Cardiac muscle cell (in vitro differentiated cells and primary cell): ENCODE measurements around the gene ACE. TPM values are rescaled to one million over a fixed set of nuclear protein-coding genes. Genes with fewer than 3 reads are reported as not detected.

Experiments
- DNase-seq, 2 donors: peaks; one replicate each; pipeline versions ENCODE4 v3.0.0 to v3.0.0-alpha.2; 2010 to 2017; ENCODE audit warnings: low read depth in 1 of 2, low spot score in 1 of 2
- H3K27ac ChIP-seq: fragments of 200-600 bp; sonication (generic); 2 replicates; pipeline ENCODE4 v1.5.1; 2016
- H3K27me3 ChIP-seq: fragments of 200-600 bp; sonication (generic); 2 replicates; pipeline ENCODE4 v1.6.0; 2016; ENCODE audit warnings: control low read depth
- H3K36me3 ChIP-seq: fragments of 200-600 bp; sonication (generic); 2 replicates; pipeline ENCODE4 v1.5.1; 2016; ENCODE audit warnings: control low read depth
- H3K4me1 ChIP-seq: fragments of 200-600 bp; sonication (generic); 2 replicates; pipeline ENCODE4 v1.8.1; 2017; ENCODE audit warnings: low read depth, mild to moderate bottlenecking, mixed run types
- H3K4me3 ChIP-seq: fragments of 200-600 bp; sonication (generic); 2 replicates; pipeline ENCODE4 v1.5.1; 2016; ENCODE audit warnings: mild to moderate bottlenecking
- H3K9me3 ChIP-seq: fragments of 200-600 bp; sonication (generic); 2 replicates; pipeline ENCODE4 v1.5.1; 2017; ENCODE audit warnings: low read depth, mild to moderate bottlenecking, control low read depth
- polyA plus RNA-seq: library from polyadenylated mRNA; unstranded; fragments of >200 nt; fragmentation: Nextera tagmentation; extraction: Ambion mirVana; gene quantifications from 2 replicates; pipeline ENCODE4 v1.2.1, GENCODE V29; 2016
- total RNA-seq: library from RNA; depleted of rRNA; stranded (reverse); fragments of >200 nt; gene quantifications from 2 replicates; pipeline ENCODE4 v1.2.3, GENCODE V29; 2016
- TF ChIP-seq, protein P1 (sequence below): IDR thresholded peaks from 2 replicates; pipeline ENCODE4 v1.5.1; 2012; ENCODE audit warnings: low read depth, mild to moderate bottlenecking, low read length

The ACE gene
- total and polyA plus RNA-seq, 2 experiments from 2014 or later, result 1.8 to 3.2 TPM

DNA sequence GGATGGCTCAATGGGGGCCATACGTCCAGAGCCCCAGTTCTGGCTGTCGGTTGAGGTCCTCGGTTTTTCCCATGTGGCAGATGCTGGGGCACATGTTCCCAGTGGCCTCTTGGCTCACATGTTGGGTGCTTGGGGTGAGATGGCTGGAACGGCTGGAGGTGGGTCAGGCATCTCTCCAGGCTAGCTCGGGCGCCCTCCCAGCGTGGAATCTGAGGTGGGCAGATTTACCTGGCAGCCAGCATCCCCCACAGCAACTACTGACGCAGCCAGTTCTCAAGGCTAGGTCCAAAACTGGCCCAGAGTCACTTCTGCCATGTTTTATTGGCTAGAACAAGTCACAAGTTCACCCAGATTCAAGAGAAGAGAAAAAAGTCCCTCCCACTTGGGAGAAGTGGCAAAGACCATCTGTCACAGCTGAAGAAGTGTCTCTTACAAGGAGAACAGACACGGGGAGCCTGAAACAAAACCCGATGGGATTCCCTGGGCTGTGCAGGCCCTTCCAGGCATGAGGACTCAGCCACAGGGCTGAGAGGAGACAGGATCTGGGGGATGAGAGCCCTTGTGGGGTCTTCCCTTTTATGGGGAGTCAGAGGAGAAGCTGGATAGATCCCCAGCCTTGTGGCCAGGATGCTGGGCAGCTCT is 15.2 kb downstream of the ACE start:
- TF ChIP-seq, protein P1, sequence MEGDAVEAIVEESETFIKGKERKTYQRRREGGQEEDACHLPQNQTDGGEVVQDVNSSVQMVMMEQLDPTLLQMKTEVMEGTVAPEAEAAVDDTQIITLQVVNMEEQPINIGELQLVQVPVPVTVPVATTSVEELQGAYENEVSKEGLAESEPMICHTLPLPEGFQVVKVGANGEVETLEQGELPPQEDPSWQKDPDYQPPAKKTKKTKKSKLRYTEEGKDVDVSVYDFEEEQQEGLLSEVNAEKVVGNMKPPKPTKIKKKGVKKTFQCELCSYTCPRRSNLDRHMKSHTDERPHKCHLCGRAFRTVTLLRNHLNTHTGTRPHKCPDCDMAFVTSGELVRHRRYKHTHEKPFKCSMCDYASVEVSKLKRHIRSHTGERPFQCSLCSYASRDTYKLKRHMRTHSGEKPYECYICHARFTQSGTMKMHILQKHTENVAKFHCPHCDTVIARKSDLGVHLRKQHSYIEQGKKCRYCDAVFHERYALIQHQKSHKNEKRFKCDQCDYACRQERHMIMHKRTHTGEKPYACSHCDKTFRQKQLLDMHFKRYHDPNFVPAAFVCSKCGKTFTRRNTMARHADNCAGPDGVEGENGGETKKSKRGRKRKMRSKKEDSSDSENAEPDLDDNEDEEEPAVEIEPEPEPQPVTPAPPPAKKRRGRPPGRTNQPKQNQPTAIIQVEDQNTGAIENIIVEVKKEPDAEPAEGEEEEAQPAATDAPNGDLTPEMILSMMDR, result no peak
- no peaks in the 10 kb centered on the region for H3K9me3 ChIP-seq
- no peak for DNase-seq
- peaks cover 6% of the 10 kb centered on the region for H3K4me1 ChIP-seq
- H3K4me3 ChIP-seq, result no peak overlapping the region
- no peaks in the 10 kb centered on the region for H3K36me3 ChIP-seq
- no peaks in the 10 kb centered on the region for H3K27me3 ChIP-seq
- no peak overlapping the region for H3K27ac ChIP-seq

DNA sequence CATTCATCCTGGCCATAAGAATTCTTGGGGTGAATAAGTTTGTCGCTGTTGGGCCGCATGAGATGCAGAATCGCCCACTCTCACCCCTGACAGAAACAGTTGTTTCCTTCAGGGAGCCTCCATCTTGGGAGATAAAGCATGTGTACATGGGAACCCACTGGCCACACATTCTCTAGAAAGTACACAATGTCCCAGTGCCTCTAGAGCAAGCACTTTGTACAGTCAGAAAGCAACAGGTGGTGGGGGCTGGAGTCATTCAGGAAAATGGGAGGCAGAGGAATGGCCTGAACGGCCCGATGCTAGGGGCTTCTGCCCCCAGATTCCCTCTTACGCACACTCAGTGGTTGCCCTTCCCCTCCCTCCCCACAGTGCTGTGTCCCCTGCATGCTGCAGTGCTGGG is 16.1 kb downstream of the ACE start:
- Histone ChIP-seq H3K27ac (no peak overlapping the region), H3K27me3 (no peaks in the 10 kb centered on the region), H3K9me3 (no peaks in the 10 kb centered on the region), H3K36me3 (no peaks in the 10 kb centered on the region), H3K4me3 (no peak overlapping the region), H3K4me1 (peaks cover 6% of the 10 kb centered on the region)
- no peak for DNase-seq
- TF ChIP-seq, protein P1, result no peak

DNA sequence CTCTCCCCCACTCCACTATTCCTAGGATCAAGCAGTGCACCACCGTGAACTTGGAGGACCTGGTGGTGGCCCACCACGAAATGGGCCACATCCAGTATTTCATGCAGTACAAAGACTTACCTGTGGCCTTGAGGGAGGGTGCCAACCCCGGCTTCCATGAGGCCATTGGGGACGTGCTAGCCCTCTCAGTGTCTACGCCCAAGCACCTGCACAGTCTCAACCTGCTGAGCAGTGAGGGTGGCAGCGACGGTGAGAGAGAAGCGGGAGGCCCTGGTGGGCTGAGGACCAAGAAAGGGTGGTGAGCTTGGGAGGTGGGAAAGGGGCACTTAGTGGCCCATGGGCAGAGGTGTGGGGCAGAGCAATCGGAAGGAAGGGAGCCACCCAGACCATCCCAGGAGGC is 16.6 kb downstream of the ACE start:
- no peak overlapping the region for H3K4me3 ChIP-seq
- no peak for DNase-seq
- H3K9me3 ChIP-seq, result no peaks in the 10 kb centered on the region
- no peaks in the 10 kb centered on the region for H3K36me3 ChIP-seq
- H3K4me1 ChIP-seq, result peaks cover 6% of the 10 kb centered on the region
- H3K27ac ChIP-seq, result no peak overlapping the region
- TF ChIP-seq, protein P1, result no peak
- H3K27me3 ChIP-seq, result no peaks in the 10 kb centered on the region

DNA sequence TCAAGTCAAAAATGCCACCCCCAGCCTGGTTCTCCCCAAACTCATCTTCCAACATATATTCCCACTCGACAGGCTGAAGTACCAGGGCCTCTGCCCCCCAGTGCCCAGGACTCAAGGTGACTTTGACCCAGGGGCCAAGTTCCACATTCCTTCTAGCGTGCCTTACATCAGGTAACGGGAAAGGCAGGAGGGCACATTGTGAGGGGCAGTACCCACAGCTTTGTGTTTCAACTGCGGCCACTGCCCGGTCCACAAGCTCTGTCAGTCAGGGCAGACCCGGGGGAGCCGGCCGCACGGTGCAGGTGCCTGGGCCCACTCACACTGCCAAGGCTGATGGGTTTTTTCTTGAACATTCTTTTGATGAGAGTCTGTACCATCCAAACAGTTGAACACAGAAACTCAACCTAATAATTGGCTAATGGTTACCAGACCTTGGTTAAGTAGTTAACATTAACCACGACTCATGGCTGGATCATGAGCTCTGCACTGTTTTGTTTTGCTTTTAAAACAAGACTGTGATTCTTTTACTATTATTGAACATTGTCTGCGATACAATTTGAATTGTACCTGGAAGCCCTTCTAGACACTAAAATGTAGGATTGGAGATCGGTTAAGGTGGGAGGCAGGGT is 17.6 kb downstream of the ACE start:
- Histone ChIP-seq H3K27me3 (no peaks in the 10 kb centered on the region), H3K36me3 (no peaks in the 10 kb centered on the region), H3K27ac (no peak overlapping the region), H3K4me1 (peaks cover 6% of the 10 kb centered on the region), H3K9me3 (no peaks in the 10 kb centered on the region), H3K4me3 (no peak overlapping the region)
- TF ChIP-seq, protein P1, result no peak
- no peak for DNase-seq

DNA sequence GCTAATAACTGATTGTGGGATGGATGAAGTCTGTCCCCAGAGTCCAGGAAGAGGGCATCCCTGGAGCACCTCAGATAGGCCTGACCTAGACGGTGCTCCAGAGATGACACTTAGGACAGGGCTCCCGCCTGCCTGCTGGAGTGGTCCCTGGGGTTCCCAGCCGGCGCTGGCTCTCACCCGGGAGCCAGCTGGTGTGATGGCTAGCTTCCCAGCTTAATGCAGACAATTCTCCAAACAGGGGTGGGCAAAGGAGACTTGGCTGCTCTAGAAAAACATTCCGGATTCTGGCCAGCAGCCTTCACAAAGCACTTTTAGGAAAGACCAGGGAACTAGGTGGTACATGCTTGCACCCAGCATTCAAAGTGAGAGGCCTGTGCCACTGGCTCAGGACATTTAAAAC is 18.6 kb downstream of the ACE start:
- Histone ChIP-seq H3K27me3 (no peaks in the 10 kb centered on the region), H3K36me3 (no peaks in the 10 kb centered on the region), H3K9me3 (no peaks in the 10 kb centered on the region), H3K27ac (no peak overlapping the region), H3K4me1 (peaks cover under 1% of the 10 kb centered on the region), H3K4me3 (no peak overlapping the region)
- DNase-seq, result no peak
- TF ChIP-seq, protein P1, result no peak
